Activated CD8-positive, alpha-beta memory T cell treated with anti-CD3 and anti-CD28 coated beads for 24 hours (primary cell): Measurements from ENCODE around the gene PERP.
"Not testable (repeated sequence)": the region's sequence is repeated elsewhere in the genome, so short reads cannot be mapped to it uniquely, and the experiment has no call there.

Source experiments
- DNase-seq: peaks from one replicate; pipeline ENCODE4 v3.0.0-alpha.2; 2020

PERP gene

DNA sequence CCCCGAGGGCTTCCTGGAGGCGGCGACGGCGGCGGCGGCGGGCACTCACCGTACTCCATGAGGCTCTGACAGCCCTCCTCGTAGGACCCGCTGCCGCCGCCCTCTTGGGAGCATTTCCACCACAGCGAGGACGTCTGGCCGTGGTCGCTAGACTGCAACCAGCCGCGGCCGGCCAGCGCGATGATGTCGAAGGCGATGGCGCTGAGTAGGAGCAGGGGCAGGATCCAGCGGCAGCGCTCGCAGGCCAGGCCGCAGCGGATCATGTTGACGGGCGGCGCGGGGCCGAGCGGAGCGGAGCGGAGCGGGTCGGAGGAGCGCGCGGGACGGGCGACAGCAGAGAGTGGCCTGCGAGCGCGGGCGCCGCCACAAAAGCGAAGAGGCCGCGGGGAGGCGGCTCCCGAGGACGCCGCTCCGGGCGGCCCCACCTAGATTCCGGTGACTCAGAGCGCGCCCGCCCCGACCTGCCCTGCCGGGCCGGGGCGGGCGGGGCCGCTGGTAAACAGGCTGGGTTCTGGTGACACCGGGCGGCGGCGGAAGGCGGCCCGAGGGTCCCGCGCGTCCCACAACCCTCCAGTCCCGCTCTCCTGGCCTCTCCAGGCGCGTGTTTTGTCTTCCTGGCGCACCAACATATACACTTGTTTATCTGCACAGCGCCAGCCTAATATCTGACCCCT, at the start of gene PERP:
PERP (minus strand) TSS at position 342 of the 674 bp plus-strand sequence; CDS start at position 263, 79 bp downstream.
- DNase-seq, result peak; percentile 82

DNA sequence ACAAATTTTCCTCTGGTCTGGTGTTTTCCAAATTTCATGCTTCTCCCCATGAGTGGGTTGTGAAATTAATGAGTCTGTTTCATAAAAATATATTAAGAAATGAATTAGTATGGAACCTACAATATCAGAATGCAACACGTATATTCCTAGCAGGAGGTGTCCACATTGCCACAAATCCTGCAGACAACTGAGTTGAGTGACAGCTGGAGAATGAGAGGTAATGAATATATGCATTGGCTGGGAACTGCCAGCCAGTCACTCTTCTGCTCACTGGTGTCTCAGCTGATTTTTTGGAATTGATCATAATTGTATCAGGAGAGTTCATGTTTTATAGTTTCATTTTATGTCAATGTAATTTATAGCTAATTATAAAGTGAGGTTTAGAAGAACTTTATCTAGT, 48.2 kb upstream of the PERP start:
- no peak for DNase-seq

DNA sequence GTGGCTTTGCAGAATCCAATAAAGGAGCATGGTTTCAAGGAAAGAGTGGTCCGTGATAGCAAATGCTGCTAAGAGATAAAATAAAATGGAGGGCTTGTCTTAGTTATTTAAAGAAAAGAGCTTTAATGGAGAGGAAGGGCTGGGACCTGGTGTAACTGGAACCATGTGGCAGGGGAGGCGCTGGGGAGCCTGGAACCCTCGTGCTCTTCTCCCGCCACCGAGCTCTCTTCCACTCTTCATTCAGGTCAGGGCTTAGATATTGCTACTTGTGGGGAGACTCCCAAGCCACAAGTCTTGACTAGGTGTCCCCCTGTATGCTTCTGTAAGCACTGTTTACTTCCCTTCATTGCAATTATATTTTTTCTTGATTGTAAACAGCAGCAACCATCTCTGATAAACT, 39.3 kb upstream of the PERP start:
- DNase-seq, result no peak

DNA sequence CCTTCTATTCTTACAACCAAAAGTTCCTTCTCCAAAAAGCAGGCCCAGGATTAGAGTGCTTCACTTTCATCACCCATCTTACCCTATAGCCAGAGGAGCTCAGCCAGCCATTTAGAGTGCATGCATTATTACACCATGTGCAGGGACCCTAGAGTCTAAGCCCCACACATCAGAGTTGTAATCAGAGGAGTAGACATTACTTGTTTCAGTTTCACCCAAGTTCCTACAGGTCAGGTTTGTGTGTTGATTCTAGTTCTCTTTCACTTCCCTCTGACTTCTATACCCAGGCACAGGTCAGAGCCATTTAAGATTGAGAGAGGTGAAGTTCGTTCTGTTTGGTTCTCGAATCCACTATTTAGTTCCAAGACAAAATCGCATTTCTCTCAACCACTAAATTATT, 38.2 kb upstream of the PERP start:
- DNase-seq, result no peak

DNA sequence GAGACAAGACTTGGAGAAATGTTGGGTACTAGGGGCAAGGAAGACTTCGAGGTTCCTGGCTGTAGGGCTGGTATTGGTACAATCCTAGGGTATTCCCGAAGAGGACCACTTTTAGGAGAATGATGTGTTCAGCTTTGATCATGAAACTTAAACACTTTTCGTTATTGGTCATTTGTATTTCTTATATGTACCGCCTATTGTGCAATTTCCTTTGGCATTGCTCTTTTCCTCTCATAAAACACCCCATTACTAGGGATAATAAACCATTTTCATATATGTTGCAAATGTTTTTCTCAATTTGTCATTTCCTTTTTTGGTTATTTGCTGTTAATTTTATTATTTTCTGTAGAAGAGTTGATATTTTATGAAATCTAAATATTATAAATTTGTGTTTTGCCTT, 35.6 kb upstream of the PERP start:
- no peak for DNase-seq

DNA sequence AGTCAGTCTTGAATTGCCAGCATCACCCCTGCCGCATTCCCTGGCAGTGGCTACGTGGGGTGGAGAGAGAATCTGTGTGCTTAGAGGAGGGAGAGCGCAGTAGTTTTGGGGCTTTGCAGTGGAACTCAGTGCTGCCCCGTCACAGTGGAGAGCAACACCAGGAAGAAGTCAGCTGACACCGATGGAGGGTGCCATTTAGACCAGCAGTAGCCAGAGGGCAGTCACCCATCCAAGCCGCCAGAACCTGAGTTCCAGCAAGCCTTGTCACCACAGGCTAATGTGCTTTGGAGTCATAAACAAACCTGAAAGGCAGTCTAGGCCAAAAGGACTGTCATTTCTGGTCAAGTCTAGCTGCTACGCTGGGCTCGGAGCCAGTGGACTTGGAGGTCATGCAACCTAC, 22.0 kb upstream of the PERP start:
- DNase-seq, result no peak

DNA sequence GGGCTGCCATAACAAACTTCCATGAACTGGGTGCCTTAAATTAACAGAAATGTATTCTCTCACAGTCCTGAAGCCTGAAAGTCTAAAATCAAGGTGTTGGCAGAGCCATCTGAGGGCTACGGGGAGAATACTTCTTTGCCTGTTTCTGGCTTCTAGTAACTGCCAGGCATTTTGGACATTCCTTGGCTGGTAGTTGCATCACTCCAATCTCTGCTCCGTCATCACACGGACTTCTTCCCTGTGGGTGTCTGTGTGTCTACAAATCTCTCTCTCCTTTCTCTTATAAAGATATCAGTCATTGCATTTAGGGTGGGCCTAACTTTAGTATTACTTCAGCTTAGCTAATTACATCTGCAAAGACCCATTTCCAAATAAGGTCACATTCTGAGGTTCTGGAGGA, 20.9 kb upstream of the PERP start:
- DNase-seq, result no peak

DNA sequence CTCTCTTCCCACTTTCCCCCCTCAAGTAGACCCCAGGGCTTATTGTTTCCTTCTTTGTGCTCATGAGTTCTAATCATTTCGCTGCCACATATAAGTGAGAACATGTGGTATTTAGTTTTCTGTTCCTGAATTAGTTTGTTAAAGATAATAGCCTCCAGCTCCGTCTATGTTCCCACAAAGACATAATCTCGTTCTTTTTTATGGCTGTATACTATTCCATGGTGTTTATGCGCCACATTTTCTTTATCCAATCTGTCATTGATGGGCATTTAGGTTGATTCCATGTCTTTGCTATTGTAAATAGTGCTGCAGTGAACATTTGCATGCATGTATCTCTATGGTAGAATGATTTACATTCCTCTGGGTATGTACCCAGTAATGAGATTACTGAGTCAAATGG, 16.9 kb upstream of the PERP start:
- DNase-seq, result no peak

DNA sequence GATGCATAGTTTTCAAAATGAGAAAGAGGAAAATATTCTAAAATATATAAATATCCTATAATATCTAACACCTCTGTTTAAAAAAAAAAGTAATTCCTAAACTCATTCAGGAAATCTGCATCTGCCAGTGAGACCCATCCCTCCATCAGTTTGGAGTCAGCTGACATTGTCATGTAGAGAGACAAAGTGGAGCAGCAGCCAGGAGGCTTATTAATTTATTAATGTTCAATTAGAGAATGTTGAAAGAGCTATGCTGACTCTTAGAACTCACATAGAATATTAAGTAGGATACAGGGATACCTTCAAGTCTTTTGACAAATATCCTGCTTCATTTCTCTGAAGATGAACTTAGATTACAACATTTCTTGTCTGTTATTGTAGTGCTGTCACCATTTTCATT, 12.8 kb upstream of the PERP start:
- DNase-seq, result no peak

DNA sequence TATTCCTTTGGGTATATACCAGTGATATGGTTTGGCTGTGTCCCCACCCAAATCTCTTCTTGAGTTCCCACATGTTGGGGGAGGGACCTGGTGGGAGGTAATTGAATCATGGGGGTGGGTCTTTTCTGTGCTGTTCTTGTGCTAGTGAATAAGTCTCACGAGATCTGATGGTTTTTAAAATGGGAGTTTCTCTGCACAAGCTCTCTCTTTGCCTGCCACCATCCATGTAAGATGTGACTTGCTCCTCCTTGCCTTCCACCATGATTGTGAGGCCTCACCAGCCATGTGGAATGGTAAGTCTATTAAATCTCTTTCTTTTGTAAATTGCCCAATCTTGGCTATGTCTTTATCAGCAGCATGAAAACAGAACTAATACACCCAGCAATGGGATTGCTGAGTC, 12.0 kb upstream of the PERP start:
- not testable (repeated sequence) for DNase-seq

DNA sequence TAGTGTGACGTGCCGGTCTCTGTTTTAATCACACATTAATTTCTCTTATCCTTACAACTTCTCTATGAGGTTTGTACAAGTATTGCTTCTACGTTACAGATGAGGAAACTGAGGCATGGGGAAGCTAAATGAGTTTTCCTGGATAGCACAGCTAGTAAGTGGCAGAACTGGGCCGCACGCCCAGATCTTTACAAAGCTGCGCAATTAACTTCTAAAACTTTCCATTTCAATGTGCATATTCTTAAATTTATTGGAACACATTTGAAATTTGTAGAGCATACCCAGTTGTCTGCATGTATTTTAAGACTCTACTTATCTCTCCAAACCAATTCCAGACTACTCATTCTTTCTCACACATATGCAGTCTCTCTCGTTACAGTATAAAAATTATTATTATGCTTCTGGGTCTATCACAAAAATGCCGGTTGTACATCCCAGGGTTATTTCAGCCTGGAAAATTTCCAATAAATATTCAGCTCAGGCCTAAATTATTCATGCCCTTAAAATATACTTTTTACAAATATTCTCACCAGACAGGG, 10.2 kb upstream of the PERP start:
- no peak for DNase-seq

DNA sequence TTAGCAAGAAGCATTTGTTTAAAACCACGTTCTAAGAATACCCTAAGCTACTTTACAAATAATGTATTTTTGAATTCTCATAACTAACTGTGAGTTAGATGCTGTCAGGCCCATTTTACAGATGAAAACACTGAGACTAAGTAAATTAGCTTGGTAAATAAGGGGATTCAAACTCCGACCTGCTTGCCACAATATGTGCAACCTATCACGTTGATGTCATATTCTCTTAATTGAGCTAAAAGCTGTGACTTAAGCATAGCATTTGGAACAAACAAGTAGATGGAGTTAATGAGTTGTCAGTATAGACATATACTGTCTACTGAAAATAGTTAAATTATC, 9.4 kb upstream of the PERP start:
- DNase-seq, result no peak

DNA sequence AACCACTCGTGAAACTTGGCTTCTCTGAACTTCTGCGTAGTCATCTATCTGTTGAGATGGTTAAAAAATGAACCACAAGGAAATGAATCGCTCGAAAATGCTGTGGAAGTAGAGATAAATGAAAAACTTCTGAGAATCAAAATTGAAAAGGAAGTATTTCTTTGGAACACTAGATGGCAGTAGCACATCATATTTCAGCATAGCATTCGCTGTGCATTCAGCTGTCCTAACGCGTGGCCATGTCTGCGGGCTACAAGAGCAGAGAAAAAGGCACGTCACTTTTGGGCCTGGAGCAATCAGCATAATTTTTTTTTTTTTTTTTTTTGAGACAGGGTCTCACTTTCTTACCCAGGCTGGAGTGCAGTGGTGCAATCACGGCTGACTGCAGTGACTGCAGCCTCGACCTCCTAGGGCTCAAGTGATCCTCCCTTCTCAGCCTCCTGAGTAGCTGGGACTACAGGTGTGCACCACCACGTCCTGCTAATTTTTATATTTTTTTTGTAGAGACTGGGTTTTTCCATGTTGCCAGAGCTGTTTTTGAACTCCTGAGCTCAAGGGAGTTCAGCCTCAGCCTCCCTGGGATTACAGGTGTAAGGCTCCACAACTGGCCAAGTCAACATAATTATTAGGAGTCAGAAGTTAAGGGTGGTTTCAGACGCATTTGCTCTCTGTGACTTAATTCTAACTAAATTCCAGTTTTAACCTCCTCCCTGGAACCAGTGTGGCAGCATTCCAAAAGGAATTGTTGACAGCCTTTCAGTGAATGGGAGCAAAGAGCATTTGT, 8.8 kb upstream of the PERP start:
- peak; percentile 60 for DNase-seq

DNA sequence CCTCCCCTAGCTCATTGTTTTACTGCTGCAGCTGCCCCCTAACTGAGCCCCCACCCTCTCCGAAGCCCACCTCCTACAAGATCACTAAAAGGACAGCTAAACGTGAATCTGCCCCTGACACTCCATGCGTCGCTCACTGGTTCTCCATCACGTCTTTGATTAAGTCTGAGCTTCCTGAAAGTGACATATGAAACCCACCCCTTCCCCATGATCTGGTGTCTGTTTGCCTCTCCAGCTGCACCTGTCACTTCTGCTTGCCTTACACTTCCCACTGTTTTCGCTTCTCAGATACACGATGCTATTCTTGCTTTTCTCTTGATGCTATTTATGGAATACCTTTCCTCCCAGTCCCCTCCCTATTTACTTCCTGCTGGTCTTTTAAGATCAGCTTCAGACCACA, 8.0 kb upstream of the PERP start:
- DNase-seq, result no peak

DNA sequence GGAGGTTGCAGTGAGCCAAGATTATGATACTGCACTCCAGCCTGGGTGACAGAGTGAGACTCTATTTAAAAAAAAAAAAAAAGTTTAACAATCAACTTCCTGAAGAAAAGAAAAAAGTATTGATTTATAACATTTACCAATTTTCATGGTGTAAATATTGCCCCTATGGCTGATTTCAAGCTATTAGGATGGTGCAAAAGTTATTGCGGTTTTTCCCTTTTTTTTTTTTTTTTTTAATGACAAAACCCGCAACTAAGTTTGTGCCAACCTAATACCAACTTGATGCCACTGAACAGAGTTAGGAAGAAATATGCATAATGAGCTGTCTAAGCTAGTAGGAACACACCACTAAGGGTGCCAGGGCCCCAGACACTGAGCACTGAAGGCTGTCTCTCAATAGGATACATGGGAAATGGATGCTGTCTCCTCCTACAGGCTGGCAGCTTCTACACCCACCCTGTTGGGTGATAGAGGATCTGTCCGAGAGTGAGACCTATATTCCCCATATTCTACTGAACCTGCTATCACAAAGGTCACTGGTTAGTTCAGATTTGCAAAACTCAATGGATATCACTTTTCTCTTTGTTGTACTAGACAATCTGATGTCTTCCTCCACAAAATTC, 6.5 kb upstream of the PERP start:
- no peak for DNase-seq

DNA sequence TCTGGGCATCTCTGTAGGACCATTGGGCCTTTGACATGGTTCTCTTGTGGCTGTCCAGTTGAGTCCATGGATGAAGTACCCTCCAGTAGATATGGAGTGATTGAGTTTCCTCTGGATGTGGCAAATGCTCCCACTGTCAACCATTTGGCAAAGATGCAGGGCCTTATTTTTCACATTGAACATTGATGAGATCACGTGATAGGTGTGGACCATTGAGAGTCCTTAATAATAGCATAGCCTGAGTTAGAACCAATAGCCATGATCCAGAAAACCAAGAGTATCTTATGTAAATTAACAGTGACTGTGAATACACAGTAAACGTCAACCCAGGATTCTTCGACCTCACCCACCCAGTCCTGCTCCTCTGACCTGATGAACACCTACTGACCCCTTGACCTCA, 3.0 kb upstream of the PERP start:
- DNase-seq, result no peak

DNA sequence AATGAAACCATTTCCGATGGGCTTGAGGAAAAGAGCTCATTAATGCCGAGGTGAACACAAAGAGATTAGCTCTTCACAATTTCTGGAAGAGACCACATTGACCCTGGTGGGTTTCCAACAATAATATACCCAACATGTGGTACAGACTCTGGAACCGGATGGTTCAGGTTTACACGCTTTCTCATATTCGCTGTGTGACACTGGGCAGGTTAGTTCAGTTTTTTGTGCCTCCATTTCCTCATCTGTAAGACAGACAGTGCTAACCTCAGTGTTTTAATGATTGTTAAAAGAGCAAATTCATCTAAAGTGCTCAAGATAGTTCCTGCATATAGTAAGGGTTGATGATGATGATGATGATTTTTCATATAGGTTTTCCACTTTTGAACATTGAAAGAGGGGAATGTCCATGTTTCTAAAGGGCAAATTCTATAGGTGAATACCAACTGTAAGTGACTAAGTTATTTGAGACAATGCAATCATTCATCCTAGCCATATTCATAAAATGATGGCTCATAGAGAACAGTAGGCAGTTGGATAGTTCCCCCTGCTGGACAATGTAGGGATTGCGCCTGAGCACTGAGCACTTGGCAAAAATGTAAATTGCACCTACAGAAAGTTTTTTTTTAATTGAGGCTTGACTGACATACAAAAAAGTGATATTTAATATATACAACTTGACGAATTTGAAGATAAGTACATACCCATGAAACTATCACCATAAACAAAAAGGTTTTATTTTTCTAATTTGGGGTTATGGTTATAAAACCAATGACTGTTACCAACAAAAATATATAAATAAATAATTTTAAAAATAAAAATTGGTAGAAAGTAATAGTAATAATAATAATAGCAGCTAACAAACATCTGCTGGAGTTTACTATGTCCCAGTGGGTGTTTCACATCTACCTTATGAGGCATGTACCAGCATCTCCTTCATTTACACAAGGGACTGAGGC, 2.1 kb upstream of the PERP start:
- DNase-seq, result peak; percentile 91

DNA sequence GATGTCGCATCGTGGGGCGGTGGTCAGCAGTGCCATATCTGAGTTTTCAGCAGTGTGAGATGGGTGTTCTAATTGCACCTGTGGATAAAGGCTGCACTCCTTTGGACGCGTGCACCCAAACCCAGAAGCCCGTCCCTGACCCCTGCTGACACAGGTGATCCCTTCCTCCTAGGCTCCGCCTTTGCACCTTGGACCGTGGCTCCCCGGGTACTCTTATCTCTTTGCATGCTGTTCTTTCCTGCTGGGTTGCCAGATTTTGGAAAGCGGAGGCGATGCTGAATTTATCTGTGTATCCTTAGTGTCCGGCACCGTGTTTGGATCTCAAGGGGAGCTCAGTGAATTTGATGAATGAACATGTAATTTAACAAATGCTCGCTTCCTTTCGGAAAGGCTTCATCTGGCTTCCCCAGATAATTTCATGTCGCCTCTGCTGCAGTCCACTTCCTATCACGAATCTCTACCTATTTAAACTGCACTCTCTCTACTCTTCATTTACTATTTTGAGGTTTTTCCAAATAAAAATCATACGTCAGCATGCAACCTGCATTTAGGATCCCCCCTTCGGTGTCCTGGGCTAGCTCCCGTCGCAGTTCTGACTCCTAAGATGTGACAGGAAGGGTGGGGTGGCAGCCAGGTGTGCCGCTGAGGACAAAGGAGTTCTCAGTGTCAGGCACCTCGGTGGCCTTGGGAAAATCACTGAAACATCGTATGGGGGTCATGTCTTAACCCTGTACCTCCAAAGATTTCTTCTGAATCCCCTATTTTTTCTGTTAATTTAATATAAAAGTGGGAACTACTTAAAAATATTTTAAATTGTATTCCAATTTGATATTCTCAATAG, 753 bp upstream of the PERP start:
- DNase-seq, result no peak

DNA sequence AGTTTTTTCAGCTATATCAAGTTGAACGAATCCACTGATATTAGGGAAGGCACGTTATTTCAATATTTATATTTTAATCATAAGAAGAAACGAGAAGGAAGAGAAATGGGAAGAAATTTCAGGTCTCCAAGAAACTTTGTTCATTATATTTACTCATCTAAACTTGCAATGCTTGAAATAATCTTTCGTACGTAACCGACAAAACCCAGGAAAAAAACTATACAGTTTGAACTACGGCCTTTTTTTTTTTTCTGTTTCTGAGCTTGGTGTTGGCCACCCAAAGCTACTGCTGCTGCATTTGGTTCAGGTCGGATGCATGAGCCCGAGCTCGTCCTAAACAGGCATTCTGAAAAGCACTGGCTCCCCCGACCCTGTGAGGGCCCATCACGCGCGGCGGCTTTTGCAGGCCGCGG, 548 bp downstream of the PERP start:
- DNase-seq, result no peak

DNA sequence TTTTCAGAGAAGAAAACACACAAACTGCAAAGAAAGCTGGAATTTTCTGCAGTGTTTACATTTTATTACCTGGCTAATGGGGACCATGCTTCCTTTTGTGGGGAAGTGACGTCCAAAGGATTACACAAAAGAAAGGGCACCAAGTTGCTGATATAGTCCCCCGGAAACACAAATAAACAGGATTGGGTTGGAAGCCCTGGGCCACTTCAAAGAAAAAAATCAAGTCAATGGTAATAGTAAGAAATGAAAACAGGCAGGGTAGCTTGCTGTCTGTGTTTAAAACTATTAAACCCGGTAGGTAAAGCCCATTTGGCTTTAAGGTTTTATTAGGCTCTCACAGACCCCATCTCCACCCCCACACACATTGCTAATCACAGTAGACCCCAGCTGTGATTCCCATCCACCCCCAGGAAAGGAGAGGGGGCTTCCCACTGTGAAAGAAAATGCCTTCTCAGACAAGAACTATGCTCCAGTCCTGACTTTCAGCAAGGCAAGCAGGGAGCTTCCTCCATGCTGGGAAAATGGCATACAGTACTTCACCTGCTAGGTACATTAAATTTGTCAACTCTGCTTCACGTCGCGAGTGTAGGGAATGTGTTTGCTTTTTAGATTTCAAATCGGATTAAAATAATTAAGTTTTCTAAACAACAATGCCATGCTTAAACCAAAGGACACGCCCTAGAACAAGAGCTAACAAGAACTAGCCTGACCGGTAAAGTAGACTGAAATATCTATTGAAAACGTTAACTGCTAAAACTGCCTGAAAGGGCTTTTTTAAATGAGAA, 1.1 kb downstream of the PERP start:
- DNase-seq, result no peak

DNA sequence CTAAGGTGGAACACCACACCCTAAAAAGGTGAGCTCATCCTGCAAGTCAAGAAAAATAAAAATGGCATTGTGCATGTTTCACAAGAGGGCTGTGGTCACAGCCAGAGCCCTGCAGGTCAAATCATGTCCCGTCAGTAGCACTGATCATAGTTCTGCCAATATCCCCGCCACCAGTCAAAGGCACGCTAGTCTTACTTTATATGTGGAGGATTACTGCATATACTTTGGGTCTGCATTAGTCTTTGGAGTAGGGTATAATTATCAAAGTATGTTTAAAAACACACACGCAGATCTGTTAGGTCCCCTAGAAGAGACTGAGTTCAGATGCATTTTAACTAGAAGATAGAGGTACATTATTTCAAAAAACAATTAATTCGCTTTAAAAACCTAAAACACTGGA, 1.8 kb downstream of the PERP start:
- DNase-seq, result no peak
